Measurements from ENCODE around the gene ARFIP1.

DNA sequence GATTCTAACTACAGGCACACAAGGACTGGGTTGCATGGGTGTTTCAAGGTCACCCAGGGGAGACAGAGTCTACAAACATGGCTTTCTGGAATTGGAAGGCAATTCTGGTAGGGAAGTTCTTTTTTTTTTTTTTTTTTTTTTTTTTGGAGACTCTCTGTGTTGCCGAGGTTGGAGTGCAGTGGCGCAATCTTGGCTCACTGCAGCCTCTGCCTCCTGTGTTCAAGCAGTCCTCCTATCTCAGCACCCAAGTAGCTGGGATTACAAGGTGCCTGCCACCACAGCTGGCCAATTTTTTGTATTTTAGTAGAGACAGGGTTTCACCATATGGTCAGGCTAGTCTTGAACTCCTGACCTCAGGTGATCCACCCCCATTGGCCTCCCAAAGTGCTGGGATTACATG is 140.1 kb downstream of the ARFIP1 start:
- TF ChIP-seq CTCF (IDR thresholded peaks at IDR 0.05 in 2 of 3, conservative IDR thresholded peaks at IDR 0.05 in 1 of 3; ENCODE audit: insufficient read depth in 2 of 3, low read depth in 1 of 3, low read length in 3 of 3) (no peak), THRAP3 (IDR thresholded peaks at IDR 0.05; ENCODE audit: borderline replicate concordance) (no peak), EP300 (IDR thresholded peaks at IDR 0.05; ENCODE audit: low read length) (no peak), DACH1 (IDR thresholded peaks at IDR 0.05; ENCODE audit: partially characterized antibody) (no peak), YY1 (IDR thresholded peaks at IDR 0.05; ENCODE audit: borderline replicate concordance in 1 of 3, control insufficient read depth in 1 of 3, extremely low read depth in 1 of 3, insufficient read depth in 3 of 3, insufficient read length in 1 of 3, insufficient replicate concordance in 2 of 3, low read depth in 1 of 3, low read length in 2 of 3) (no peak), ZNF785 (CRISPR knock-in tag; IDR thresholded peaks at IDR 0.05) (no peak), HCFC1 (IDR thresholded peaks at IDR 0.05; ENCODE audit: low read depth, low read length) (no peak), ZNF175 (CRISPR knock-in tag; IDR thresholded peaks at IDR 0.05; ENCODE audit: low read depth) (no peak), NCOA2 (IDR thresholded peaks at IDR 0.05; ENCODE audit: partially characterized antibody in 2 of 2) (no peak), THRA (IDR thresholded peaks at IDR 0.05) (no peak), CBFB (CRISPR knock-in tag; IDR thresholded peaks at IDR 0.05) (no peak)
- TF ChIP-seq, protein P1, sequence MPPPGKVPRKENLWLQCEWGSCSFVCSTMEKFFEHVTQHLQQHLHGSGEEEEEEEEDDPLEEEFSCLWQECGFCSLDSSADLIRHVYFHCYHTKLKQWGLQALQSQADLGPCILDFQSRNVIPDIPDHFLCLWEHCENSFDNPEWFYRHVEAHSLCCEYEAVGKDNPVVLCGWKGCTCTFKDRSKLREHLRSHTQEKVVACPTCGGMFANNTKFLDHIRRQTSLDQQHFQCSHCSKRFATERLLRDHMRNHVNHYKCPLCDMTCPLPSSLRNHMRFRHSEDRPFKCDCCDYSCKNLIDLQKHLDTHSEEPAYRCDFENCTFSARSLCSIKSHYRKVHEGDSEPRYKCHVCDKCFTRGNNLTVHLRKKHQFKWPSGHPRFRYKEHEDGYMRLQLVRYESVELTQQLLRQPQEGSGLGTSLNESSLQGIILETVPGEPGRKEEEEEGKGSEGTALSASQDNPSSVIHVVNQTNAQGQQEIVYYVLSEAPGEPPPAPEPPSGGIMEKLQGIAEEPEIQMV (tag; conservative IDR thresholded peaks at IDR 0.05; ENCODE audit: low read depth), result no peak
